ENCODE results near the gene SURF1. TPM values are rescaled to one million over a fixed set of nuclear protein-coding genes. Genes with fewer than 3 reads are reported as not detected.
"Not testable (repeated sequence)": the region's sequence is repeated elsewhere in the genome, so short reads cannot be mapped to it uniquely, and the experiment has no call there.

The SURF1 gene
- total and polyA plus RNA-seq, 10 of the 15 experiments (the other 5 are each of a cell fraction or from before 2014, with no cell fraction given): 17.9 to 46.4 (median 29.6) TPM

DNA sequence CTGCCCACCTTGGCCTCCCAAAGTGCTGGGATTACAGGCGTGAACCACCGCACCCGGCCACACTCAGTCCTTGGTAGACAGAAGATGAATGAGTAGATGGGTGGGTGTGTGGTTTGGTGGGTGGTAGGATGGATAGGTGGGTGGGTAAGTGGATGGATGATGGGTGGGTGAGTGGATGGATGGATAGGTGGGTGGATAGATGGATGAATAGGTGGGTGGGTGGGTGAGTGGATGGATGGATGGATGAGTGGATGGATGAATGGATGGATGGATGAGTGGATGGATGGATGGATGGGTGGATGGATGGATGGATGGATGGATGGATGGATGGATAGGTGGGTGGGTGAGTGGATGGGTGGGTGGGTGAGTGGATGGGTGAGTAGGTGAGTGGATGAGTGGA, 36.0 kb upstream of the SURF1 start:
- CTCF ChIA-PET; H2AFZ ChIP-seq (ENCODE audit: control insufficient read depth, low read depth, low read length); BruUV-seq (replicated peaks); H3K4me3 ChIP-seq; H4K20me1 ChIP-seq (ENCODE audit: control insufficient read depth, insufficient read depth); RAD21 ChIA-PET (ENCODE audit: unreplicated experiment); DNase-seq (ENCODE audit: low read depth, low spot score); H3K27ac ChIP-seq (ENCODE audit: control insufficient read depth, insufficient read depth); H3K4me1 ChIP-seq (ENCODE audit: control insufficient read depth, insufficient read depth, low read length); H3K4me2 ChIP-seq (ENCODE audit: control insufficient read depth, insufficient read depth); intact Hi-C loops (cut with micrococcal nuclease; ENCODE audit: unreplicated experiment); in situ Hi-C loops (cut with MboI); ATAC-seq; H3K27me3 ChIP-seq (replicated peaks in 1 of 2; ENCODE audit: control insufficient read depth in 2 of 2, insufficient read depth in 2 of 2, low read length in 1 of 2); SMC1A ChIA-PET (ENCODE audit: uncharacterized antibody, unreplicated experiment); POLR2A ChIA-PET; H3K9me3 ChIP-seq (replicated peaks; ENCODE audit: control insufficient read depth, insufficient read depth, low read length); H3K79me2 ChIP-seq (ENCODE audit: control insufficient read depth, insufficient read depth, low read length); H3K36me3 ChIP-seq (ENCODE audit: control insufficient read depth in 2 of 2, insufficient read depth in 2 of 2, low read length in 1 of 2); FAIRE-seq; H3K9ac ChIP-seq (ENCODE audit: control insufficient read depth, insufficient read depth, low read length): not testable (repeated sequence)
- WGBS (ENCODE audit: insufficient coverage, insufficient replicate concordance, low lambda C conversion rate, missing lambda C conversion rate): 92% methylated on average over 3 of the region's 3 CpGs

DNA sequence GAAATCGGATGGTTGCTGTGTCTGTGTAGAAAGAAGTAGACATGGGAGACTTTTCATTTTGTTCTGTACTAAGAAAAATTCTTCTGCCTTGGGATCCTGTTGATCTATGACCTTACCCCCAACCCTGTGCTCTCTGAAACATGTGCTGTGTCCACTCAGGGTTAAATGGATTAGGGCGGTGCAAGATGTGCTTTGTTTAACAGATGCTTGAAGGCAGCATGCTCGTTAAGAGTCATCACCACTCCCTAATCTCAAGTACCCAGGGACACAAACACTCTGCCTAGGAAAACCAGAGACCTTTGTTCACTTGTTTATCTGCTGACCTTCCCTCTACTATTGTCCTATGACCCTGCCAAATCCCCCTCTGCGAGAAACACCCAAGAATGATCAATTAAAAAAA, 35.2 kb upstream of the SURF1 start:
- H3K27me3 ChIP-seq (replicated peaks in 1 of 2; ENCODE audit: control insufficient read depth in 2 of 2, insufficient read depth in 2 of 2, low read length in 1 of 2); CTCF ChIA-PET; H3K9me3 ChIP-seq (replicated peaks; ENCODE audit: control insufficient read depth, insufficient read depth, low read length); in situ Hi-C loops (cut with MboI); FAIRE-seq; H3K36me3 ChIP-seq (ENCODE audit: control insufficient read depth in 2 of 2, insufficient read depth in 2 of 2, low read length in 1 of 2); RAD21 ChIA-PET (ENCODE audit: unreplicated experiment); SMC1A ChIA-PET (ENCODE audit: uncharacterized antibody, unreplicated experiment); intact Hi-C loops (cut with micrococcal nuclease; ENCODE audit: unreplicated experiment); H3K9ac ChIP-seq (ENCODE audit: control insufficient read depth, insufficient read depth, low read length); DNase-seq (ENCODE audit: low read depth, low spot score); H2AFZ ChIP-seq (ENCODE audit: control insufficient read depth, low read depth, low read length); H3K4me3 ChIP-seq; H3K4me2 ChIP-seq (ENCODE audit: control insufficient read depth, insufficient read depth); H3K27ac ChIP-seq (ENCODE audit: control insufficient read depth, insufficient read depth); H4K20me1 ChIP-seq (ENCODE audit: control insufficient read depth, insufficient read depth); ATAC-seq; POLR2A ChIA-PET; BruUV-seq (replicated peaks); H3K4me1 ChIP-seq (ENCODE audit: control insufficient read depth, insufficient read depth, low read length); H3K79me2 ChIP-seq (ENCODE audit: control insufficient read depth, insufficient read depth, low read length): not testable (repeated sequence)
- WGBS (ENCODE audit: insufficient coverage, insufficient replicate concordance, low lambda C conversion rate, missing lambda C conversion rate): 30% methylated on average over 2 of the region's 4 CpGs

DNA sequence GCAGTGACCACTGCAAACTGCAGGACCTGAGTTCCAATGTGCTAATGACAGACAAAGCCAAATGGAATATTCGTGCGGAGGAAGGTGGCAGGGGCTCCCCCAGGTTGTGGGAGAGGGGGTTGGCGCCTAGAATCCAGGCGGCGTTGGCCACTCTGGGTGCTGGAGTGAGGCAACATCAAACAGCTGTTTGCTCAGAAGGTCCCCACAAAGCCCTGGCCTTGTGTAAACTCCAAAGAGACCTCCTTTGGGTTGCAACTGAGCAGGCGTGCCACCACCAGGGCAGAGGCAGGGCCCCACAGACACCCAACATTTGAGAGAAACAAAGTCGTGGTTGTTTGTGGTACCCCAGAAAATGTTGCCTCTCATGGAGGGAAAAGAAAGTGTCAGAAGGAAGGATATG, 34.4 kb upstream of the SURF1 start:
- no peaks in the 10 kb centered on the region for H4K20me1 ChIP-seq (ENCODE audit: control insufficient read depth, insufficient read depth)
- 36% methylated on average over 7 of the region's 7 CpGs for WGBS (ENCODE audit: insufficient coverage, insufficient replicate concordance, low lambda C conversion rate, missing lambda C conversion rate)
- no peak for DNase-seq (ENCODE audit: low read depth, low spot score)
- H3K4me2 ChIP-seq (ENCODE audit: control insufficient read depth, insufficient read depth): no peak overlapping the region
- FAIRE-seq: no peak
- no peak overlapping the region for H3K27ac ChIP-seq (ENCODE audit: control insufficient read depth, insufficient read depth)
- no peaks in the 10 kb centered on the region for H3K9me3 ChIP-seq (replicated peaks; ENCODE audit: control insufficient read depth, insufficient read depth, low read length)
- no peaks in the 10 kb centered on the region for H3K27me3 ChIP-seq (replicated peaks in 1 of 2; ENCODE audit: control insufficient read depth in 2 of 2, insufficient read depth in 2 of 2, low read length in 1 of 2)
- no peaks in the 10 kb centered on the region for H3K4me1 ChIP-seq (ENCODE audit: control insufficient read depth, insufficient read depth, low read length)
- no TSS peak for BruUV-seq (replicated peaks)
- no peak overlapping the region for H3K9ac ChIP-seq (ENCODE audit: control insufficient read depth, insufficient read depth, low read length)
- in situ Hi-C loops (cut with MboI) (no loop called here), intact Hi-C loops (cut with micrococcal nuclease; ENCODE audit: unreplicated experiment) (no loop called here)
- H3K36me3 ChIP-seq (ENCODE audit: control insufficient read depth in 2 of 2, insufficient read depth in 2 of 2, low read length in 1 of 2): no peaks in the 10 kb centered on the region
- no peaks in the 10 kb centered on the region for H3K79me2 ChIP-seq (ENCODE audit: control insufficient read depth, insufficient read depth, low read length)
- RAD21 ChIA-PET (ENCODE audit: unreplicated experiment): no interaction called here
- CTCF ChIA-PET: interaction anchor here (0.6 kb wide), 1 partner anchor 152 kb away, joined by 3 read pairs; no protein-coding TSS in a partner anchor
- no peak overlapping the region for H3K4me3 ChIP-seq
- POLR2A ChIA-PET: no interaction called here
- SMC1A ChIA-PET (ENCODE audit: uncharacterized antibody, unreplicated experiment): no interaction called here
- ATAC-seq: no peak
- no peak overlapping the region for H2AFZ ChIP-seq (ENCODE audit: control insufficient read depth, low read depth, low read length)
- TF ChIP-seq, protein P1, sequence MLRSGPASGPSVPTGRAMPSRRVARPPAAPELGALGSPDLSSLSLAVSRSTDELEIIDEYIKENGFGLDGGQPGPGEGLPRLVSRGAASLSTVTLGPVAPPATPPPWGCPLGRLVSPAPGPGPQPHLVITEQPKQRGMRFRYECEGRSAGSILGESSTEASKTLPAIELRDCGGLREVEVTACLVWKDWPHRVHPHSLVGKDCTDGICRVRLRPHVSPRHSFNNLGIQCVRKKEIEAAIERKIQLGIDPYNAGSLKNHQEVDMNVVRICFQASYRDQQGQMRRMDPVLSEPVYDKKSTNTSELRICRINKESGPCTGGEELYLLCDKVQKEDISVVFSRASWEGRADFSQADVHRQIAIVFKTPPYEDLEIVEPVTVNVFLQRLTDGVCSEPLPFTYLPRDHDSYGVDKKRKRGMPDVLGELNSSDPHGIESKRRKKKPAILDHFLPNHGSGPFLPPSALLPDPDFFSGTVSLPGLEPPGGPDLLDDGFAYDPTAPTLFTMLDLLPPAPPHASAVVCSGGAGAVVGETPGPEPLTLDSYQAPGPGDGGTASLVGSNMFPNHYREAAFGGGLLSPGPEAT (IDR thresholded peaks at IDR 0.05; ENCODE audit: low read depth): no peak
- no peak for TF ChIP-seq NFXL1 (IDR thresholded peaks at IDR 0.05; ENCODE audit: borderline replicate concordance)
- TF ChIP-seq KAT2A (conservative IDR thresholded peaks at IDR 0.05; ENCODE audit: control insufficient read depth, low read depth, low read length): no peak
